Left ventricle myocardium superior (tissue), 1 donor: ENCODE results near the gene GTF2H2C. TPM values are rescaled to one million over a fixed set of nuclear protein-coding genes. Genes with fewer than 3 reads are reported as not detected.
"Not testable (repeated sequence)": the region's sequence is repeated elsewhere in the genome, so short reads cannot be mapped to it uniquely, and the experiment has no call there.

Experiments used
- ATAC-seq: fragments of 200-7000 bp; cut with Tn5 transposase; one replicate; pipeline ENCODE4 v1.9.1; 2020; ENCODE audit warnings: mild to moderate bottlenecking, moderate library complexity
- DNase-seq: peaks from one replicate; pipeline ENCODE4 v3.0.0-alpha.2; 2020
- intact Hi-C: fragments of 100-400 bp; cut with micrococcal nuclease; formaldehyde crosslinking; loops from one replicate; pipeline ENCODE4 v1.11.0; 2022
- long read RNA-seq: library from polyadenylated mRNA; unstranded; transcript quantifications from one replicate; pipeline ENCODE4 v2.0.0, GENCODE V29; 2021
- total RNA-seq: library from RNA; stranded (reverse); fragmentation: NEBNext Ultra II Directional; extraction: Animal tissue kit (Norgen Biotek cat#: 25700); gene quantifications from one replicate; pipeline ENCODE4 v1.2.1, GENCODE V29; 2021
- donor health status: DM: no; HTN: yes; CAD: no; lungs with severe emphysema.

The GTF2H2C gene
- total RNA-seq: 18.0 TPM
- long read RNA-seq, partial matches to known transcripts: 1 of 20 reads
- long read RNA-seq, other reads (novel, unspliced or antisense): 14 of 20 reads

- ATAC-seq (peak; percentile 99), DNase-seq (peak; percentile 76)
- intact Hi-C loops: not testable (repeated sequence)
Observed at GRCh38 chr5:69559908-69560330, at the start of gene GTF2H2C. Gene GTF2H2C (plus strand): TSS chr5:69560191. CDS start chr5:69565133, 4,942 bp downstream.

GRCh38 chr5:69510694-69511093 lies 49.3 kb upstream of the GTF2H2C start:
- ATAC-seq (no peak), DNase-seq (no peak)
- intact Hi-C loops: no loop called here

- ATAC-seq (no peak), DNase-seq (no peak)
- intact Hi-C loops: no loop called here
Observed at GRCh38 chr5:69512740-69513260, 47.2 kb upstream of the GTF2H2C start.

- ATAC-seq, DNase-seq, intact Hi-C loops: not testable (repeated sequence)
Observed at GRCh38 chr5:69515570-69515969, 44.4 kb upstream of the GTF2H2C start.

GRCh38 chr5:69516769-69517168 lies 43.2 kb upstream of the GTF2H2C start:
- ATAC-seq: no peak
- DNase-seq: no peak
- intact Hi-C loops: no loop called here

GRCh38 chr5:69517763-69518212 lies 42.2 kb upstream of the GTF2H2C start:
- intact Hi-C loops: no loop called here
- DNase-seq: no peak
- no peak for ATAC-seq

- no peak for ATAC-seq
- DNase-seq: no peak
- intact Hi-C loops: no loop called here
Observed at GRCh38 chr5:69519285-69519684, 40.7 kb upstream of the GTF2H2C start.

GRCh38 chr5:69522035-69522434 lies 38.0 kb upstream of the GTF2H2C start:
- intact Hi-C loops: no loop called here
- DNase-seq: no peak
- ATAC-seq: no peak

- DNase-seq (no peak), ATAC-seq (no peak)
- intact Hi-C loops: no loop called here
Observed at GRCh38 chr5:69525490-69525889, 34.5 kb upstream of the GTF2H2C start.

GRCh38 chr5:69526660-69527059 lies 33.3 kb upstream of the GTF2H2C start:
- intact Hi-C loops: no loop called here
- DNase-seq: no peak
- no peak for ATAC-seq

GRCh38 chr5:69527128-69527770 lies 32.7 kb upstream of the GTF2H2C start:
- intact Hi-C loops: no loop called here
- DNase-seq (no peak), ATAC-seq (no peak)

- DNase-seq (no peak), ATAC-seq (no peak)
- intact Hi-C loops: no loop called here
Observed at GRCh38 chr5:69528035-69528434, 32.0 kb upstream of the GTF2H2C start.

- intact Hi-C loops: no loop called here
- no peak for ATAC-seq
Observed at GRCh38 chr5:69528609-69529008, 31.4 kb upstream of the GTF2H2C start.

GRCh38 chr5:69530561-69531405 lies 29.2 kb upstream of the GTF2H2C start:
- DNase-seq: no peak
- intact Hi-C loops: no loop called here
- ATAC-seq: no peak

More at GRCh38 chr5:69528609-69529008, 31.4 kb upstream of the GTF2H2C start:
- no peak for DNase-seq

GRCh38 chr5:69531406-69531801 lies 28.6 kb upstream of the GTF2H2C start:
- DNase-seq (no peak), ATAC-seq (no peak)
- intact Hi-C loops: no loop called here

- intact Hi-C loops, ATAC-seq, DNase-seq: not testable (repeated sequence)
Observed at GRCh38 chr5:69537911-69538310, 22.1 kb upstream of the GTF2H2C start.

- intact Hi-C loops, DNase-seq, ATAC-seq: not testable (repeated sequence)
Observed at GRCh38 chr5:69538735-69539134, 21.3 kb upstream of the GTF2H2C start.

- DNase-seq, intact Hi-C loops, ATAC-seq: not testable (repeated sequence)
Observed at GRCh38 chr5:69541347-69541746, 18.6 kb upstream of the GTF2H2C start.

- DNase-seq, ATAC-seq, intact Hi-C loops: not testable (repeated sequence)
Observed at GRCh38 chr5:69542838-69543618, 17.0 kb upstream of the GTF2H2C start.
